Keratinocyte (primary cell): ENCODE data around the gene CALHM4. TPM values are rescaled to one million over a fixed set of nuclear protein-coding genes. Genes with fewer than 3 reads are reported as not detected.
A peak's percentile ranks its signal among the peaks of the same experiment; 100 is the strongest.

Source experiments
- DNase-seq: peaks from one replicate; pipeline ENCODE4 v3.0.0-alpha.2; 2011; ENCODE audit warnings: low read depth, missing footprints, low spot score
- FAIRE-seq: peaks from 2 replicates; lab custom pipeline; 2011; peaks lifted over from hg19 to GRCh38; lab: Jason Lieb, UNC
- H2AFZ ChIP-seq: 2 replicates; pipeline ENCODE4 v1.6.0; 2012; ENCODE audit warnings: low read length, control low read depth, inconsistent platforms; ENCODE audit not compliant: control insufficient read depth
- H3K27ac ChIP-seq: 2 replicates; pipeline ENCODE4 v1.5.1; 2011; ENCODE audit warnings: low read length; ENCODE audit not compliant: control insufficient read depth, insufficient read depth
- H3K27me3 ChIP-seq: 3 replicates; pipeline ENCODE4 v1.6.0; 2011; ENCODE audit warnings: low read length; ENCODE audit not compliant: control insufficient read depth, insufficient read depth; ENCODE audit errors: extremely low read depth
- H3K36me3 ChIP-seq, 2 experiments: 2 replicates in 1 of 2; 3 replicates in 1 of 2; pipeline ENCODE4 v1.5.1; 2011; ENCODE audit warnings: low read length in 2 of 2, mild to moderate bottlenecking in 1 of 2; ENCODE audit not compliant: control insufficient read depth in 2 of 2, insufficient read depth in 2 of 2; ENCODE audit errors: extremely low read depth in 1 of 2
- H3K4me1 ChIP-seq: 3 replicates; pipeline ENCODE4 v1.5.1; 2011; ENCODE audit warnings: low read length; ENCODE audit not compliant: control insufficient read depth, insufficient read depth; ENCODE audit errors: extremely low read depth
- H3K4me2 ChIP-seq: 3 replicates; pipeline ENCODE4 v1.6.0; 2011; ENCODE audit warnings: low read depth, low read length; ENCODE audit not compliant: control insufficient read depth, insufficient read depth; ENCODE audit errors: extremely low read depth
- H3K4me3 ChIP-seq, 3 experiments: fragments of 200-600 bp in 1 of 3; sonication (generic) in 1 of 3; 2 replicates in 2 of 3; 3 replicates in 1 of 3; pipeline ENCODE4 v1.5.1; 2011 to 2016; ENCODE audit warnings: low read length in 3 of 3, mild to moderate bottlenecking in 3 of 3, control low read depth in 2 of 3, inconsistent platforms in 1 of 3, low read depth in 1 of 3, mixed read lengths in 1 of 3, mixed run types in 1 of 3, moderate library complexity in 1 of 3; ENCODE audit not compliant: control insufficient read depth in 2 of 3, insufficient read depth in 2 of 3; ENCODE audit errors: extremely low read depth in 1 of 3
- H3K79me2 ChIP-seq: 2 replicates; pipeline ENCODE4 v1.6.0; 2012; ENCODE audit warnings: low read length; ENCODE audit not compliant: control insufficient read depth, insufficient read depth
- H3K9ac ChIP-seq: 3 replicates; pipeline ENCODE4 v1.6.0; 2011; ENCODE audit warnings: low read length; ENCODE audit not compliant: control insufficient read depth, insufficient read depth; ENCODE audit errors: extremely low read depth
- H3K9me1 ChIP-seq: 3 replicates; pipeline ENCODE4 v1.6.0; 2011; ENCODE audit warnings: low read length; ENCODE audit not compliant: control insufficient read depth, insufficient read depth; ENCODE audit errors: extremely low read depth
- H3K9me3 ChIP-seq: 2 replicates; pipeline ENCODE4 v1.5.1; 2012; ENCODE audit warnings: low read depth, low read length; ENCODE audit not compliant: control insufficient read depth
- H4K20me1 ChIP-seq: 3 replicates; pipeline ENCODE4 v1.6.0; 2011; ENCODE audit warnings: low read length; ENCODE audit not compliant: control insufficient read depth, insufficient read depth; ENCODE audit errors: extremely low read depth
- EZH2 ChIP-seq: IDR thresholded peaks from one replicate; pipeline ENCODE4 v1.6.1; 2012; ENCODE audit warnings: inconsistent platforms, mild to moderate bottlenecking, low read length, moderate library complexity
- dilution Hi-C: fragments of 300-500 bp; cut with MboI; formaldehyde crosslinking; loops from one replicate; pipeline ENCODE4 v1.7.0; 2020; ENCODE audit warnings: low sequenced_read_pairs; ENCODE audit not compliant: extremely low pct_ligation_motif_present
- polyA plus RNA-seq, 5 experiments: library from polyadenylated mRNA; depleted of rRNA in 3 of 5; stranded (reverse) in 3 of 5; stranded (forward) in 1 of 5; unstranded in 1 of 5; fragments of >200 nt; gene quantifications; 1 replicate in 1 of 5; 2 replicates in 3 of 5; 3 replicates in 1 of 5; pipeline versions ENCODE4 v1.2.1 to v1.2.3, GENCODE V29; 2011 to 2012; ENCODE audit warnings: missing spikeins in 2 of 5, low read depth in 1 of 5, low replicate concordance in 1 of 5
- TF ChIP-seq, protein P1 (sequence below), 3 experiments: IDR thresholded peaks in 1 of 3; conservative IDR thresholded peaks in 1 of 3; optimal IDR thresholded peaks in 1 of 3; 2 replicates in 2 of 3; 3 replicates in 1 of 3; pipeline versions ENCODE3 to v1.5.1; 2011; ENCODE audit warnings: low read length in 3 of 3, mild to moderate bottlenecking in 3 of 3, moderate library complexity in 2 of 3, control low read depth in 1 of 3, inconsistent platforms in 1 of 3; ENCODE audit not compliant: insufficient read depth in 2 of 3; ENCODE audit errors: extremely low read depth in 1 of 3

The CALHM4 gene
- polyA plus RNA-seq, 1 donor (not counting 4 experiments of a cell fraction or from before 2014, with no cell fraction given) = 0.33 TPM

DNA sequence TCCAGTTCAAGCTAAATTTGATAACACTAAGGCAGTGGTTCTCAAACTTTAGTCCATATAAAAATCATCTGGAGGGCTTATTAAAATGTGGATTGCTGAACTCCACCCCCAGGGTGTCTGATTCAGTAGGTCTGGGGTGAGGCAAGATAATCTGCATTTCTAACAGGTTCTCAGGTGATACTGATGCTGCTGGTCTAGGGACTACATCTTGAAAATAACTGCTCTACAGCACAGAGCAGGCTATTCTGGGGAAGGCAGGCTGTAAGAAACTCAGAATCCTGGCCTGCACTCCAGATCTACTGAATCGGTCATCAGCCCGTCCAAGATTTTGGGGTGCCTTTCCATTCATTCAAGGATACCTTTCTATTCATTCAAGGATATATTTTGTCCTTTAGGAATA is 30.7 kb upstream of the CALHM4 start:
- no peaks in the 10 kb centered on the region for H3K27me3 ChIP-seq
- H3K9me1 ChIP-seq = no peaks in the 10 kb centered on the region
- H4K20me1 ChIP-seq = no peaks in the 10 kb centered on the region
- no peaks in the 10 kb centered on the region for H3K36me3 ChIP-seq
- H3K79me2 ChIP-seq = no peaks in the 10 kb centered on the region
- TF ChIP-seq, protein P1, sequence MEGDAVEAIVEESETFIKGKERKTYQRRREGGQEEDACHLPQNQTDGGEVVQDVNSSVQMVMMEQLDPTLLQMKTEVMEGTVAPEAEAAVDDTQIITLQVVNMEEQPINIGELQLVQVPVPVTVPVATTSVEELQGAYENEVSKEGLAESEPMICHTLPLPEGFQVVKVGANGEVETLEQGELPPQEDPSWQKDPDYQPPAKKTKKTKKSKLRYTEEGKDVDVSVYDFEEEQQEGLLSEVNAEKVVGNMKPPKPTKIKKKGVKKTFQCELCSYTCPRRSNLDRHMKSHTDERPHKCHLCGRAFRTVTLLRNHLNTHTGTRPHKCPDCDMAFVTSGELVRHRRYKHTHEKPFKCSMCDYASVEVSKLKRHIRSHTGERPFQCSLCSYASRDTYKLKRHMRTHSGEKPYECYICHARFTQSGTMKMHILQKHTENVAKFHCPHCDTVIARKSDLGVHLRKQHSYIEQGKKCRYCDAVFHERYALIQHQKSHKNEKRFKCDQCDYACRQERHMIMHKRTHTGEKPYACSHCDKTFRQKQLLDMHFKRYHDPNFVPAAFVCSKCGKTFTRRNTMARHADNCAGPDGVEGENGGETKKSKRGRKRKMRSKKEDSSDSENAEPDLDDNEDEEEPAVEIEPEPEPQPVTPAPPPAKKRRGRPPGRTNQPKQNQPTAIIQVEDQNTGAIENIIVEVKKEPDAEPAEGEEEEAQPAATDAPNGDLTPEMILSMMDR (optimal IDR thresholded peaks at IDR 0.05 in 1 of 3, IDR thresholded peaks at IDR 0.05 in 1 of 3, conservative IDR thresholded peaks at IDR 0.05 in 1 of 3; ENCODE audit: extremely low read depth in 1 of 3, insufficient read depth in 2 of 3, low read length in 3 of 3) = no peak
- no peak for TF ChIP-seq EZH2
- no peak overlapping the region for H3K27ac ChIP-seq
- H3K4me3 ChIP-seq = no peak overlapping the region
- H2AFZ ChIP-seq = peak overlapping the region; percentile 58
- FAIRE-seq (no peak), DNase-seq (no peak)
- H3K4me2 ChIP-seq = no peak overlapping the region
- no peak overlapping the region for H3K9ac ChIP-seq
- H3K9me3 ChIP-seq = no peaks in the 10 kb centered on the region
- H3K4me1 ChIP-seq = peaks cover under 1% of the 10 kb centered on the region
- dilution Hi-C loops = no loop called here

DNA sequence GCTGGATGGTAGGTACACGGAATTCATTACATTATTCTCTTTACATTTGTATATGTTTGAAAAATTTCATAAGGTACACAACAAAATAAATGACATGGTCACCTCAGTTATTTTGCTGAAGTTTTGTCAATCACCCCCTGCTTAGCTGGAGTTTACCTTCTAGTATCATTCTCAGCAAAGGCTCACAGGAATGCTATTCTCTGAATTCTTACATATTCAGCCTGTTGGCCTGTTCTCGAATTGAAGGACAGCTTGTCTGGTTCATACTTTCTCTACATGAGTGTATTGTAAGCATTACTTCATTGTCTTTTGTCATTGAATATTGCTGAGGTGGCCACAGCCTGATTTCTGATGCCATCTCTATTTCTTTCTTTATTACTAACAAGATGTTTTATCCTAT is 29.3 kb upstream of the CALHM4 start:
- H3K4me2 ChIP-seq = no peak overlapping the region
- dilution Hi-C loops = no loop called here
- no peak overlapping the region for H3K9ac ChIP-seq
- no peaks in the 10 kb centered on the region for H3K9me1 ChIP-seq
- no peak for FAIRE-seq
- no peak overlapping the region for H2AFZ ChIP-seq
- H3K4me3 ChIP-seq = no peak overlapping the region
- H4K20me1 ChIP-seq = no peaks in the 10 kb centered on the region
- H3K9me3 ChIP-seq = no peaks in the 10 kb centered on the region
- no peak for DNase-seq
- no peak overlapping the region for H3K27ac ChIP-seq
- H3K4me1 ChIP-seq = peaks cover 12% of the 10 kb centered on the region
- no peaks in the 10 kb centered on the region for H3K36me3 ChIP-seq
- no peaks in the 10 kb centered on the region for H3K27me3 ChIP-seq
- TF ChIP-seq, protein P1 (optimal IDR thresholded peaks at IDR 0.05 in 1 of 3, IDR thresholded peaks at IDR 0.05 in 1 of 3, conservative IDR thresholded peaks at IDR 0.05 in 1 of 3; ENCODE audit: extremely low read depth in 1 of 3, insufficient read depth in 2 of 3, low read length in 3 of 3) = no peak
- no peak for TF ChIP-seq EZH2
- H3K79me2 ChIP-seq = no peaks in the 10 kb centered on the region
